MCF 10A (cell line): ENCODE results near the gene ST3GAL3. TPM values are rescaled to one million over a fixed set of nuclear protein-coding genes. Genes with fewer than 3 reads are reported as not detected.
"Not testable (repeated sequence)": the region's sequence is repeated elsewhere in the genome, so short reads cannot be mapped to it uniquely, and the experiment has no call there.

ENCODE experiments used
- BruUV-seq: library from RNA; stranded (reverse); fragments of 400-500 nt; replicated peaks from 2 replicates; lab custom pipeline; 2021; lab: Mats Ljungman, UMichigan
- CTCF ChIA-PET: fragments of 300-600 bp; sonication (Branson Sonifier 250); formaldehyde crosslinking; extraction: SDS; loops from one replicate; lab custom pipeline; 2021; ENCODE audit warnings: antibody characterized with exemption, inconsistent platforms; lab: Yijun Ruan, JAX
- POLR2A ChIA-PET: fragments of 300-600, 350-650 bp; sonication (Branson Sonifier 250); formaldehyde crosslinking; extraction: SDS; loops from one replicate; lab custom pipeline; 2020; ENCODE audit warnings: antibody characterized with exemption, inconsistent platforms; lab: Yijun Ruan, JAX
- DNase-seq: peaks from one replicate; pipeline ENCODE4 v3.0.0-alpha.2; 2018; ENCODE audit not compliant: unreplicated experiment
- H3K27ac Mint-ChIP-seq: one replicate; pipeline ENCODE4 v1.8.0; 2022; ENCODE audit warnings: mild to moderate bottlenecking, low read depth, mixed read lengths; ENCODE audit not compliant: unreplicated experiment
- H3K27me3 Mint-ChIP-seq: one replicate; pipeline ENCODE4 v1.8.0; 2022; ENCODE audit warnings: mixed read lengths; ENCODE audit not compliant: insufficient read depth, unreplicated experiment
- H3K36me3 Mint-ChIP-seq: one replicate; pipeline ENCODE4 v1.8.0; 2022; ENCODE audit warnings: mild to moderate bottlenecking, moderate library complexity, mixed read lengths; ENCODE audit not compliant: insufficient read depth, unreplicated experiment
- H3K4me1 Mint-ChIP-seq: one replicate; pipeline ENCODE4 v1.8.0; 2022; ENCODE audit warnings: mixed read lengths; ENCODE audit not compliant: insufficient read depth, unreplicated experiment
- H3K4me3 Mint-ChIP-seq: one replicate; pipeline ENCODE4 v1.8.0; 2022; ENCODE audit warnings: mild to moderate bottlenecking, moderate library complexity, mixed read lengths; ENCODE audit not compliant: unreplicated experiment
- H3K9me3 Mint-ChIP-seq: one replicate; pipeline ENCODE4 v1.8.0; 2022; ENCODE audit warnings: mixed read lengths; ENCODE audit not compliant: unreplicated experiment
- CTCF ChIP-seq: fragments of 200-600 bp; IDR thresholded peaks from one replicate; pipeline ENCODE4 v1.8.0; 2022; ENCODE audit warnings: antibody characterized with exemption, mild to moderate bottlenecking; ENCODE audit not compliant: unreplicated experiment
- intact Hi-C: fragments of 100-400 bp; cut with micrococcal nuclease; formaldehyde crosslinking; loops from 2 replicates; pipeline ENCODE4 v1.14.1; 2022
- total RNA-seq: library from RNA; stranded (reverse); gene quantifications from 2 replicates; pipeline ENCODE4 v1.2.3, GENCODE V29; 2022

The ST3GAL3 gene
- total RNA-seq, 1 experiment from 2014 or later = 24.2 TPM

GRCh38 chr1:43832998-43833397 is 125.7 kb downstream of the ST3GAL3 start:
- H3K4me3 Mint-ChIP-seq = no peak overlapping the region
- no peak for DNase-seq
- POLR2A ChIA-PET = interaction anchor here (1.5 kb wide), 1 partner anchor 69 kb away, joined by 3 read pairs; no protein-coding TSS in a partner anchor
- intact Hi-C loops = no loop called here
- H3K36me3 Mint-ChIP-seq = no peaks in the 10 kb centered on the region
- H3K27me3 Mint-ChIP-seq = no peaks in the 10 kb centered on the region
- CTCF ChIA-PET = interaction anchor here (0.5 to 1.3 kb wide), 3 partner anchors 56 to 86 kb away, joined by 3 to 4 read pairs (median 3); no protein-coding TSS in a partner anchor
- H3K9me3 Mint-ChIP-seq = no peaks in the 10 kb centered on the region
- H3K27ac Mint-ChIP-seq = peak overlapping the region; percentile 52
- H3K4me1 Mint-ChIP-seq = peaks cover 47% of the 10 kb centered on the region
- BruUV-seq = no TSS peak
- no peak for TF ChIP-seq CTCF

- peak overlapping the region; percentile 52 for H3K27ac Mint-ChIP-seq
- peaks cover 51% of the 10 kb centered on the region for H3K4me1 Mint-ChIP-seq
Observed at GRCh38 chr1:43833902-43834279, 126.6 kb downstream of the ST3GAL3 start.

GRCh38 chr1:43834280-43835081 is 127.1 kb downstream of the ST3GAL3 start:
- H3K9me3 Mint-ChIP-seq = no peaks in the 10 kb centered on the region
- peak overlapping the region; percentile 26 for H3K4me3 Mint-ChIP-seq
- no peak for TF ChIP-seq CTCF
- peak overlapping the region; percentile 52 for H3K27ac Mint-ChIP-seq
- H3K27me3 Mint-ChIP-seq = no peaks in the 10 kb centered on the region
- peak; percentile 83 for DNase-seq
- ChIA-PET CTCF (no interaction called here), POLR2A (interaction anchor here (1.5 to 1.6 kb wide), 2 partner anchors 12 to 71 kb away, joined by 3 read pairs; no protein-coding TSS in a partner anchor)
- H3K36me3 Mint-ChIP-seq = peaks cover 11% of the 10 kb centered on the region
- intact Hi-C loops = no loop called here
- peaks cover 51% of the 10 kb centered on the region for H3K4me1 Mint-ChIP-seq
- BruUV-seq = no TSS peak

More at GRCh38 chr1:43833902-43834279, 126.6 kb downstream of the ST3GAL3 start:
- CTCF ChIA-PET = interaction anchor here (0.5 to 0.7 kb wide), 2 partner anchors 57 to 87 kb away, joined by 3 to 4 read pairs; no protein-coding TSS in a partner anchor
- H3K36me3 Mint-ChIP-seq, intact Hi-C loops, BruUV-seq, DNase-seq, H3K27me3 Mint-ChIP-seq, H3K9me3 Mint-ChIP-seq: not testable (repeated sequence)
- POLR2A ChIA-PET = interaction anchor here (1.5 kb wide), 1 partner anchor 70 kb away, joined by 3 read pairs; no protein-coding TSS in a partner anchor
- H3K4me3 Mint-ChIP-seq = peak overlapping the region; percentile 26

GRCh38 chr1:43835082-43836021 is 128.0 kb downstream of the ST3GAL3 start:
- TF ChIP-seq CTCF = no peak
- CTCF ChIA-PET = no interaction called here
- H3K4me1 Mint-ChIP-seq = peaks cover 51% of the 10 kb centered on the region
- H3K27me3 Mint-ChIP-seq = no peaks in the 10 kb centered on the region
- peak; percentile 92 for DNase-seq
- POLR2A ChIA-PET = interaction anchor here (0.6 to 1.6 kb wide), 2 partner anchors 11 to 85 kb away, joined by 3 read pairs; no protein-coding TSS in a partner anchor
- intact Hi-C loops = no loop called here
- H3K4me3 Mint-ChIP-seq = no peak overlapping the region
- H3K36me3 Mint-ChIP-seq = peaks cover 16% of the 10 kb centered on the region
- peak overlapping the region; percentile 52 for H3K27ac Mint-ChIP-seq
- H3K9me3 Mint-ChIP-seq = no peaks in the 10 kb centered on the region
- no TSS peak for BruUV-seq
